CD4-positive, alpha-beta T cell treated with Interleukin-4 for 4 hours (primary cell): Measurements from ENCODE around the gene SLFN13.
"Not testable (repeated sequence)": the region's sequence is repeated elsewhere in the genome, so short reads cannot be mapped to it uniquely, and the experiment has no call there.

ENCODE experiments used
- DNase-seq: peaks from one replicate; pipeline ENCODE4 v3.0.0-alpha.2; 2020

Gene SLFN13

GRCh38 chr17:35448214-35448898, at the start of gene SLFN13:
Gene SLFN13 (minus strand): TSS chr17:35448766. CDS start chr17:35445680, 3,086 bp downstream.
- DNase-seq: peak; percentile 86

DNA sequence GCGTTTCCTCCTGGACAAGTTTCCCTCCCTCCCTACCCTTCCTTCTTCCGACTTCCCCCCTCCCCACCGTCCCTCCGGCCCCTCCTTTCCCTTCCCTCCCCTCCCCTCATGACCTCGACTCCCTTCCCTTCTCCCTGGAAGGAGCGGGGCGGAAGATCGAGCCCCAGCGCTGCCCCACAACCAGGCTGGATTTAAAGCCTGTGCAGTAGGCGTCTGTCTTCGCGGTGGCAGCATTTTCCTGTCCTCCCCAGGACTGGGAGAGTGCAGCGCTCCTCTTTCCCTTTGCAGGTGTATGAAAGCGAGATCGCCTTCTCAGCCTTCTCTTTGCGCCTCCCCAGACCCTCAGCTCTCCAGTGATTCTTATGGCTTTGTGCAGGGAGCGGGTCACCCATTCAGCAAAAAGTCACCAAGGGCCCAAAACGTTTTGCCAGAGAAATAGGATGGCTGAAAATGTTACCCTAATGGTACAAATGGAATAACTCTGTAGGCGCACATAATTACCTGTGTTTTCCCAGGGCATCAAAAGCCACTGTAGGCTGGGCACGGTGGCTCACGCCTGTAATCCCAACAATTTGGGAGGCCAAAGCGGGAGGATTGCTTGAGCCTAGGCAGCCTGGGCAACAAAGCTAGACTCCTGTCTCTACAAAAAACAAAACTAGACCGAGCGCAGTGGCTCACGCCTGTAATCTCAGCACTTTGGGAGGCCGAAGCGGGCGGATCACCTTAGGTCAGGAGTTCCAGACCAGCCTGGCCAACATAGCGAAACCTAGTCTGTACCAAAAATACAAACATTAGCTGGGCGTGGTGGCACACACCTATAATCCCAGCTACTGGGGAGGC, 48.1 kb upstream of the SLFN13 start:
- no peak for DNase-seq

DNA sequence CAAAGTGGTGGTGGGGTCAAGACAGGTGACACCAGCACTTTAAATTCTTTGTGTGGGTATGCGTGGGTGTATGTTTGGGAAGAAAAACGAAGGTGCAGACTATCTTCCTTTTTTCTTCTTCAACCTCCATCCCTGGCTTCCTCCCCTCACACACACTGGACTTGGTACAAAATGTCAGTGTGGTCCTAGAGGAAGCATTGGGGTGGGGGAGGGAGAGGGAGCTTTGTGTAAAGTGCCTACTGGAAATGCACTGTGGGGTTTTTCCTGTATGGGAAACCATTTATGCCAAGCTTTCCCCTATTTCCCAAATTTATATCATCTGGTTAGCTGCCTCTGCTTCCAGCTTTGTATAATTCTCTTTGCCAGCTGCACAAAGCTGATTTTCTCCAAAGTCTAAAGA, 44.5 kb upstream of the SLFN13 start:
- no peak for DNase-seq

DNA sequence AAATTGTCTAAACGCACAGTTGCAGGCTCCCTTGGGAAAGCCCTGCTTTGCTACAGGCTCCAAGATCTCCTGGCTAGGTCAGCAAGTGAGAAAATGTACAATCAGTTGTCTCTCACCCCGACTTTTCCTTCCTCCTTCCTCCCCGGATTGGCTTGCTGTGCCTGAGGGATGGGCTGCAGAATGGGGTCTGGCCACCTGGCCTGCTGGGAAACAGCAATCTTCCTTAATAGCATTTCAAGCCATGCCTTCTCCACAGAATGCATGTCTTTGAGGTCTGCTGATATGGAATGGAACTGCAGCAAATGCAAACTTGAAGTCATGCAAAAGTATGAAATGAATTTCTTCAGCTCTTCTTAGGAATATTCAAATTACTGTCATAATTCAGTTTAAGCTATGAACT, 42.9 kb upstream of the SLFN13 start:
- no peak for DNase-seq

DNA sequence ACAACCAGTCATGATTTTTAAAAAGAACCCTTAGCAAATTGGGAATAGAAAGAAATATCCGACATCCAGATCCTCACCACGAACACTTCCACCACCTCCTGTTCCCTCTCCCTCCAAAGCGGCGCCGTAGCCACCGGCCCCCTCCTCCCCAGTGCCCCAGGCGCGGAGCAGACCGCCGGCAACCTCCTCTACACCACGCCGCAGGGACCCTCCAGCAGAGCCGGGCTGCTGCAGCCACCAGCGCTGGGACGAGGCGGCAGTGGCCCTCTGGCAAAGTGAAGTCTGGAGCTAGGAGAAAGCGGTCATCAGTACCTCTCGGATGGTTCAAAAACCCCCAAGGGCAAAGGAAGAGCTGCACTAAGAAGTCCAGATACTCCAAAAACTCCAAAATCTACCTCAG, 41.4 kb upstream of the SLFN13 start:
- DNase-seq: no peak

DNA sequence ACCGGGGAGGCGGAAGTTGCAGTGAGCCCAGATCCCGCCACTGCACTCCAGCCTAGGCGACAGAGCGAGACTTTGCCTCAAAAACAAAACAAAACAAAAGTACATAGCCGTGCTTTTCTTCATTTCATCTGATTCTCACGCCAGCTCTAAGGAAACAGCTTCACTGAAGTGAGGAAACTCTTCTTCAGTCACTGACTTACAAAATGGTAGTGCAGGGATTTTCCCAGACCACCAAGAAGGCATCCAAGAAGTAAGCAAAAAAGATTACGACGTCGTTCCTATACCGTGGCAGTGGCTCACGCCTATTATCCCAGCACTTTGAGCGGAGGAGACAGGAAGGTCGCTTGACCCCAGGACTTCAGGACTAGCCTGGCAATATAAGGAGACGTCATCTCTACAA, 40.4 kb upstream of the SLFN13 start:
- DNase-seq: no peak

- peak; percentile 78 for DNase-seq
Measured at GRCh38 chr17:35486920-35487732, 38.6 kb upstream of the SLFN13 start.

DNA sequence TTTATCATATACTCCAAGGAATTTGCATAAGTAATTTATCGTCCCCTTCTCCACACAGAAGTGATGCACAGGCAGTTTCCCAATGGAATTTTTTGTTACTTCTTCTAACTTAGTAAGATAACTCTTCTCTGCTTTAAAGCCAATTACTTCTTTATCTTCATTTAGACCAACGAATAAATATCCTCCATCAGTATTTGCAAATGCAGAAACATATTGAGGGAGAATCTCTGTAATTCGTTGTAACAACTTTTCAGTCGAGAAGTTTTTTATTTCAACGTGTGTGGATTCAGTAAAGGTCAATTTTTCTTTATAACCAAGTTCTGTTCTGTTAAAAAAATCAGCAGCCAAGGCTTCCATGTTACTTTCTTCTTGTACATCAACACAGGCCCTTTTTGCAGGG, 30.7 kb upstream of the SLFN13 start:
- no peak for DNase-seq

DNA sequence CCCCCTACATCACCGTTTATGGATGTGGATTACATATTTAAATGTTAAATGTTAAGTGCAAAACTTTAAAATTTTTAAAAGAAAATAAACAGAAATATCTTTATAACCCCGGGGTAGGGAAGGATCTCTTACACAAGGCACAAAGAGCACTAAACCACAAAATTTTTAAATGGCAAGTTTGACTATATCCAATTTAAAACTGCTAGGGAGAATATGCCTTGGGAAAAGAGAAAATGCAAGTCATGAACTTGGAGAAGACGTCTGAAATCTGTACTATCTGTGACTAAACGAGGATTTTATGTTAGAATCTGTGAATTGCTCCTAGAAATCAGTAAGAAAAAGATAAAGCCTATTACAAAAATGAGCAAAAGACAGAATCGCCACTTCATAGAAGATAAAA, 28.7 kb upstream of the SLFN13 start:
- no peak for DNase-seq

- DNase-seq: no peak
Measured at GRCh38 chr17:35476283-35476820, 27.8 kb upstream of the SLFN13 start.

DNA sequence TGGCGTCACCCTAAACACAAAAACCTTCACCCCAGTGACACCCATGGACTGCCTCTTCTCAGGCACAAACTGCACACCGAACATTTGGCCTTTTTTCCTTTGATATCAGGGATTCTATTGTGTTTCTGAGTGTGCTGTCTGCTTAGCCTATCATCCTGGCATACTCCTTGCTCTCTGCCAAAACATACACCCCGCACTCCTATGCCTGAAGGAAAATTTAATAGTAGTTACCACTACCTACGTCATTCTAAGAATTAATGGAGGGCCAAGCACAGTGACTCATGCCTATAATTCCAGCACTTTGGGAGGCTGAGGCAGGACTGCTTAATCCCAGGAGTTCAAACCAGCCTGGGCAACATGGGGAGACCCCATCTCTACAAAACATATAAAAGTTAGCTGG, 19.9 kb upstream of the SLFN13 start:
- DNase-seq: no peak

DNA sequence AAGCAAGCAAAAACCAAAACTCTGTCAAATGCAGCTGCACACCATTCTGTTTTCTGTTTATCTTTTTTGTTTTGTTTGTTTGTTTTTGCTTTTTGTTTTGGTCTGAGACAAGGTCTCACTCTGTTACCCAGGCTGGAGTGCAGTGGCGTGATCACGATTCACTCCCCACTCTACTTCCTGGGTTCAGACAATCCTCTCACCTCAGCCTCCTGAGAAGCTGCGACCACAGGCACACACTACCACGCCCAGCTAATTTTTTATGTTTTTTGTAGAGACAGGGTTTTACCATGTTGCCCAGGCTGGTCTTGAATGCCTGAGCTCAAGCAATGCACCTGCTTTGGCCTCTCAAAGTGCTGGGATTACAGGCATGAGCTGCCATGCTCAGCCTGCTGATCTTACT, 19.3 kb upstream of the SLFN13 start:
- DNase-seq: peak; percentile 58

DNA sequence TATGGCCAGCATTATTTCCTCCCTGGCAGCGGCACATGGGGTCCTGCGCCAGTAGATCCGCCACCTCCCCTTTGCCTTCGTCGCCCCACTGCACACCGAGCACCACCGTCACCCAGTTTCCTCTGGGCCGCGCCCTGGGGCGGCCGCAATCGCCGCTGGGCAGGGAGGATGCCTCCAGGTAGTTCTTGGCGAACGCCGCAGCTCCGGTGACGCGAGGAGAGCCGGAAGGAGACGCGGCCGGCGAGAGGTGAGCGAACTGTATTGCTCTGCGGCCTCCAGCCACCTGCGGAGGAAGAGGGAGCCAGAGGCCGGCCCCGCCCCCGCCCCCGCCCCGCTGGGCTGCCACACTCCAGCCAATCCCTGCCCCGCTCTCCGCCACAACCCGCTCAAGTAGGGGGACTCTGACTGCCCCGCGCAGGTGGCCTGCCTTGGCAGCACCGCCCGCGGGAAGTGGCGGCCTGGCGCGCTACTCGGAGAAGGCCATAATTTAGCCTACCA, 11.8 kb upstream of the SLFN13 start:
- peak; percentile 54 for DNase-seq

- DNase-seq: not testable (repeated sequence)
Measured at GRCh38 chr17:35454035-35454434, 5.5 kb upstream of the SLFN13 start.

DNA sequence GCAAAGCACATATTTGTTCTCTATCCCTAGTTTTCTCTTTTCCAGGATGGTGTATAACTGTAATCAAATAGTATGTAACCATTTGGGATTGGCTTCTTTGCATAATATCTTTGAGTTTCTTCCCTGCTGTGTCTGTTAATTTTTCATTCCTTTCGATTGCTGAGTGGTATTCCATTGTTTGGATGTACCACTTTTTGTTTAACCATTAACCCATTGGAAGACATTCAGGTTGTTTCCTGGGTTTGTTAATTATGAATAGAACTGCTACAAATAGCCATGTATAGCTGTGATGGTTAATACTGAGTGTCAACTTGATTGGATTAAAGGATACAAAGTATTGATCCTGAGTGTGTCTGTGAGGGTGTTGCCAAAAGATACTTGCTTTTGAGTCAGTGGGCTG, 4.6 kb upstream of the SLFN13 start:
- DNase-seq: no peak

DNA sequence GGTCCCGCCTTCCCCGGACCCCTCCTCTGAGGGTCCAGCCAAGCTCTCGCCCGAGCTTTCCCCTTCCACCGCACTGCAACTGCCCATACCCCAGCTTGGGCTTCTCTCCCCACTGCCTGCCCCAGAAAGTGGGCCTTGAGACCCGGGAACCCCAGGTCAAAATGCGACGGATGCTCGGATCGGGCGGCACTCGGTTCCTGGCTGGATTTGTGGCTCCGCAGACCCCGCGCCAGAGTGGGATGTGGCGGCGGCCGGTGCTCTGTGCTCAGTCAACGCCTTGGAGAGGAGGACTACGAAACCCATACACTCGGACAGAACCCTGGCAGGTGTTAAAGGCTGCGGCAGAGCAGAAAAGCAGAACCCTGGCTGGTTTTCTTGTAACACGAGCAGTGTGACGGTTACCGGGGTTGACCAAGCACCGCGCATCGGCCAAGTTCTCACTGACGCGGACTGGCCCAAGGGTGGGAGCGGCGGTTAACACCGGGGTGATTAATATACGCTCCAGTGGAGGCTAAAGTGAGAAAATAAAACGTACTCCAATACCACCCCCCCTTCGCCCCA, 885 bp upstream of the SLFN13 start:
- no peak for DNase-seq

- no peak for DNase-seq
Measured at GRCh38 chr17:35448899-35449227, 297 bp upstream of the SLFN13 start.

GRCh38 chr17:35447499-35447898, 1.1 kb downstream of the SLFN13 start:
- DNase-seq: no peak

DNA sequence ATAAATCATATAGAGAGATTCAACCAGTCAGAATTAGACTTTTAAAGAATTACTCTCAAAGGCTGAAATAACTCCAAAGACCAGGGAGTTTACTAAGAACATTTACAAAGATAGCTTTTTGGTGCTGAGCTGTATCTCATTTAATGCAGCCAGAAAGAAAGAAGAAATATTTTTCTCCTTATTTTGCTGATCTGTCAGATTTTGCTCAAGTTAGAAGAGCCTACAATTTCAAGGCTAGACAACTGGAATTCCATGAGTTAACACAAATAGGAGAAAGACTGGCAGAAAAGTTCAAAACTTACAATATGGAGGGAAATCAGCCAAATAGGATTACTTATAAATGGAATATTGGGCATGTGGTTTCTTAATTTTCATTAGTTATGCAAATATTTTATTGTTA, 10.1 kb downstream of the SLFN13 start:
- DNase-seq: no peak

DNA sequence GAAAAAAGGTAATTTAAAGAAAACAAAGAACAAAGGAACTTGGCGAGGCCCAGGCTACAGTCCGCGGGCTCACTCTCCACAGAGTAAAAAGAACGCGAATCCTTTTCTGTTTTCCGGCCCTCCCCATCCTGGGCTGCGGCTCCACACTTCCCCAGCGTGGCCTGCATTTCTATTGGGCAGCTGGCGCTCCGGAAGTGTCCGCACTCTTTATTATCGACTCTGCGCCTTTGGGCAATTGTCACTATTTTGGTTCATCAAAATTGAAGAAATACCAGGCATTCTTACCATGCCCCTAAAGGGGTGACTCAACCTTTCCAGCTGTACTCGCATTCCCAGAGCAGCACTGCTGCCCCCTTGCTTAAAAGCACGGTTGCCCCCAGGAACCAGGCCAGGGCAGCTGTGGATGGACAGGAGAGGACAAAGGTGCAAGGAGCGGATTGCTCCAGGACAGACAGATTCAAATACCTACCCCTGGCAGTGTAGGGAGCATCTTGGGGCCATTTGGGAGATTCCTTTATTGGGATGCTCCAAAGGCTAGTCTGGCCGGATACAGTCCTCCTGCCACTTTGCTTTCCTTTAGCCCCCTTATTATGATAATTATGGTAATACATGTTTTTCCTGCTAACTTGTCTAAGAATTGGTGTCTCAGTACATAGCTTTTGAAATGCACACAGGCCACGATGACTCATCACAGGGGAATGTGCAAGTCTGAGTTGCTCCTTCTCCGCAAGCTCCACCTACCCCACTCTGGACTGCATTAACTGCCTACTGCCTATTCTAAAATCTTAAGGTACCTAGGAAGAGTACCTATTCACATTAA, 15.3 kb downstream of the SLFN13 start:
- DNase-seq: peak; percentile 90

- peak; percentile 79 for DNase-seq
Measured at GRCh38 chr17:35432176-35433074, 16.1 kb downstream of the SLFN13 start, which contains the start of gene SLFN12. Gene SLFN12 (minus strand): TSS chr17:35432500. CDS start chr17:35423028, 9,472 bp downstream.
